Epithelial cell of prostate (primary cell): ENCODE data around the gene POU2AF1.
"Not testable (repeated sequence)": the region's sequence is repeated elsewhere in the genome, so short reads cannot be mapped to it uniquely, and the experiment has no call there.

Experiments used
- DNase-seq: peaks from one replicate; pipeline ENCODE4 v3.0.0-alpha.2; 2011; ENCODE audit warnings: low read depth, low spot score
- H3K27ac ChIP-seq: fragments of 450-650 bp; 2 replicates; pipeline ENCODE4 v1.5.1; 2017; ENCODE audit warnings: mild to moderate bottlenecking

Gene POU2AF1

GRCh38 chr11:111410951-111411350, 31.9 kb upstream of the POU2AF1 start:
- no peak for DNase-seq
- no peak overlapping the region for H3K27ac ChIP-seq

DNA sequence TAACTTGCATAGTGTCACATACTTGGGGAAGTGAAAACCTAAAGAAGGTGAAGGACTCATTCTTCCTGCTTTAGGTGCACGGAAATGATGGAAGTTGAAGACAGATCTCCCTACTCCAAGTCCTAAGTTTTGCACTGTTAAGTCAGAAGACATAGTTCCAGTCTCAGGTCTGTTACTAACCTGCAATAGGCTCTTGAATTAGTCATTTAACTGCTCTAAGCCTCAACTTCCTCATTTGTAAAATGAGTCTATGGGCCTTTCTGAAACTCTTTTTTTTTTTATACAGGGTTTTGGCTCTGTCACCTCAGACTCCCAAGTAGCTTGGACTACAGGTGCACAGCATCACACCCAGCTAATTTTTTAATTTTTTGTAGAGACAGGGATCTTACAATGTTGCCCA, 30.8 kb upstream of the POU2AF1 start:
- H3K27ac ChIP-seq = no peak overlapping the region
- DNase-seq = no peak

DNA sequence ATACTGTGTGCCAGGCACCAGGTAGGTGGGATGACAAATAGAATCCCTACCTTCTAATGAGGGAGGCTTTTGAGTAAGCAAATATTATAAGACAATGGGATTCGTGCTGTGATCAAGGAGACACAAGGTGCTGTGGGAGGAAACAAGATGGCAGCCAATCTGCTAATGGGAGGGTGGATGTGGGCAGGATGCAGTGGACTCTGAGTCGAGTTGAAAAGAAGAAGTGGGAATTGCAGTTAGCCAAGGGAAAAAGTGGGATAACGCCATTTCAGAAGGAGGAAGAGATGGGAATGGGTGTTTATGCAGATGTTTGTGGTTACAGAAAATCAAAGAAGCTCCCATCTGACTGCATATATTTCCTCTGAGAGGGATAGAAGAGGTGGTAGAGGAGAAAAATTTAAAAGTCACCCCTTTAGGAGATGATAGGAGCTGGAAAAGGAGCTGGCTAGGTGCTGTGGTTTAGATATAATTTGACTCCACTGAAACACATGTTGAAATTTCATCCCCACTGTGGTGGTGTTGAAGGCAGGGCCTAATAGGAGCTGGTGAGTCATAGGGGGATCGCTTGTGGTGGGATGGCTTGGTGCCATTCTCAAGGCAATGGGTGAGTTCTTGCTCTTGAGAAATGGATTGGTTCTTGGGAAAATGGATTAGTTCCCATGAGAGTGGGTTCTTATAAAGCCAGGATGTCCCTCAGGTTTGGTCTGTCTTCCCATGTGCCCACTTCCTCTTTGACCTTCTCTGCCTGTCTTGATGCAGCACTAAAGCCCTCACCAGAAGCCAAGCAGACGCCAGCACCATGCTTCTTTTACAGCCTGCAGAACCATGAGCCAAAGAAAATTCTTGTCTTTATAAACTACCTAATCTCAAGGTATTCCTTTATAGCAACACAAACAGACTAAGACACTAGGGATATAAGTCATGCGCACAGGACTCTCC, 30.0 kb upstream of the POU2AF1 start:
- H3K27ac ChIP-seq = no peak overlapping the region
- DNase-seq = no peak

DNA sequence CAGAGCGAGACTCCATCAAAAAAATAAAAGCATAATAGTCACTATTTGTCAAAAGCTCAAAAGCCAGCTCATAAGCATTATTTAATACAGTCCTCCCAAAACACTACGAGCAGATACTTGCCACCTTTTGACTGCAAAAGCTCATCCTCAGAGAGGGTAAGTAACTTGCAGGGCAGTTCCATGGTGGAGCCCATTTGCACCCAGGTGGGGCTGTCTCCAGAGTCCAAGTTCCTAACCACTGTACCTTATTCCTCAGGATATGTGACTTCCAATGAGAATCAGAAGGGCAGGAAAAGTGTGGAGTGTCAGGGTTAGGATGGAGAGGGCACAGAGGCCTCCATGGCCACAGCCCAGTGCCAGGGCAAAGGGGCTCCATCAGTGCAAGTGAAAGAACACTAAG, 28.6 kb upstream of the POU2AF1 start:
- H3K27ac ChIP-seq = no peak overlapping the region
- DNase-seq = no peak

GRCh38 chr11:111406589-111406988, 27.5 kb upstream of the POU2AF1 start:
- H3K27ac ChIP-seq = no peak overlapping the region
- DNase-seq = no peak

GRCh38 chr11:111406091-111406490, 27.0 kb upstream of the POU2AF1 start:
- no peak for DNase-seq
- no peak overlapping the region for H3K27ac ChIP-seq

GRCh38 chr11:111405551-111405950, 26.5 kb upstream of the POU2AF1 start:
- H3K27ac ChIP-seq = no peak overlapping the region
- DNase-seq = no peak

GRCh38 chr11:111403051-111403726, 24.1 kb upstream of the POU2AF1 start:
- H3K27ac ChIP-seq = no peak overlapping the region
- DNase-seq = no peak

GRCh38 chr11:111402411-111402810, 23.3 kb upstream of the POU2AF1 start:
- DNase-seq = no peak
- H3K27ac ChIP-seq = no peak overlapping the region

DNA sequence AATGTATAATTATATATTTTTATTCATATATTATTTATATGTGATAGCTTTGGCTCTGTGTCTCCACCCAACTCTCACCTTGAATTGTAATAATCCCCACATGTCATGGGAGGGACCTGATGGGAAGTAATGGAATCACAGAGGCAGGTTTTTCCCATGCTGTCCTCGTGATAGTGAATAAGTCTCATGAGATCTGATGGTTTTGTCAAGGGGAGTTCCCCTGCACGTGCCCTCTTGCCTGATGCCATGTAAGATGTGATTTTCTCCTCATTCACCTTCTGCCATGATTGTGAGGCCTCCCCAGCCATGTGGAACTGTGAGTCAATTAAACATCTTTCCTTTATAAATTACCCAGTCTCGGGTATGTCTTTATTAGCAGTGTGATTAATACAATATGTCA, 22.9 kb upstream of the POU2AF1 start:
- DNase-seq, H3K27ac ChIP-seq: not testable (repeated sequence)

- no peak overlapping the region for H3K27ac ChIP-seq
- DNase-seq = no peak
These were observed 21.5 kb upstream of the POU2AF1 start for GRCh38 chr11:111400595-111400994.

DNA sequence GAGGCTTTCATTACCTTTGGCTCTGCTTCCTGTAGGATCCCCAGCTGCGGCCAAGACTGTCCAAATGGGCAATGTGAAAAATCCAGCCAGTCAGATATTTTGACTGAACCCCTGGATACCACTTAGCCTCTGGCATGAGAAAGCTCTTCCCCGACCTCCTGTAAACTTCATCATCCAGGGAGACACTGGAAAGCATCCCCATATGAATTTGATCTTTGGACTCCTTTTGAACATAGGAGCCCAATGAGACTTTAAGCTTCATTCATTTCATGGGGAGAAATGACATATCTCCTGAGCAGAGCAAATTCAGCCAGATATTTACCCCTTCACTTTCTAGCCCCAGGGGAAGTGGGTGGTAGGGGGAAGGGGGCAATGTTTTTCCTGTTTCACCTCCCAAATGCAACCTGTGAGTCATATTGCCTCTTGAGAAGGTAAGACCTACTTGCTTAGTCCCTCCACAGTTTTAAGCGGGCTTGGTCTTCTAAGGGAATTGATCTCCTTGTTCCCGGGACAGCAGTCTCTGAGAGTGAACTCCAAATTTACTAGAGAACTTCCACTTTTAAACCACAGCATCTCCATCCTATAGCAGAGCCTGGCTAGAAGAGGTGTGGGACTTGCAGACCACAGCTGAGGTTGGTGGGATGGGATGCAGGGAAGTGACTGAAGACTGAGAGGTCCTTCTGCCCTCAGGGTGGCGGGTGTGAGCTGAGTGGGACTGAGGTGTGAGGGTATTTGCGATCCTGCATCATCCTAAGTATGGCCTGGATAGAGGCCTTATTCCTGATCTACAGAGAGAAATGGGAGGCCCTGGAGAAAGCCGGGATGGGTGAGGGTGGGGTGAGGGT, 20.3 kb upstream of the POU2AF1 start:
- H3K27ac ChIP-seq = no peak overlapping the region
- DNase-seq = no peak

GRCh38 chr11:111397034-111397433, 18.0 kb upstream of the POU2AF1 start:
- H3K27ac ChIP-seq = no peak overlapping the region
- DNase-seq = no peak

DNA sequence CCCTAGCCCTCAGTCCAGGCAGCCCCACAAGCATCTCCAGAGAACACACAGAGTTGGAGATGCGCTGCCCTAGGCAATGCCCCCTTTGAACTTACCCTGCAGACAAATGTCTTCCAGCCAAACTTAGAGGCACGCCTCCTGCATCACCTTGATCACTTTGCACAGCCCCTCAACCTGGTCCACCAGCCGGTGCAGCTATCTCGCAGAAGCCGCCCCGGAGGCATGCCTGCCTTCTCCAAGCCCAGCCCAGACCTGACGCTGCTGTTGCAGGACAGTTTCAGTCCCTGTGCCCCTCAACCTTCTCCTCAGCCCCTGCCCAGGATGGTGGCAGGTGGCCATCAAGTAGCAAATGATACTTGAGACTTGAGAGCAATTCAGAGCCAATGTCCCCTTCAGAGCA, 16.7 kb upstream of the POU2AF1 start:
- H3K27ac ChIP-seq = no peak overlapping the region
- no peak for DNase-seq

- no peak for DNase-seq
- H3K27ac ChIP-seq = no peak overlapping the region
These were observed 16.0 kb upstream of the POU2AF1 start for GRCh38 chr11:111395081-111395480.

DNA sequence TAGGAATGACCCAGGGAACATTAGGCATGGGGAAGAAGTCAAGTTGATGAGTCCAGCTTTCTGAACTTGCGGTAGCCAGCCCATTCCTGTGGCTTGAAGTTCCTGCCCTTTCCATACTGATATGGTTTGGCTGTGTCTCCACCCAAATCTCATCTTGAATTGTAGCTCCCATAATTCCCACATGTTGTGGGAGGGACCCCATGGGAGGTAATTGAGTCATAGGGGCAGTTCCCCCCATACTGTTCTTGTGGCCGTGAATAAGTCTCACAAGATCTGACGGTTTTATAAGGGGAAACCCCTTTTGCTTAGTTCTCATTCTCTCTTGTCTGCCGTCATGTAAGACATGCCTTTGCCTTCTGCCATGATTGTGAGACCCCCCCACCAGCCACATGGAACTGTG, 15.1 kb upstream of the POU2AF1 start:
- DNase-seq, H3K27ac ChIP-seq: not testable (repeated sequence)

GRCh38 chr11:111393585-111393984, 14.5 kb upstream of the POU2AF1 start:
- DNase-seq = no peak
- no peak overlapping the region for H3K27ac ChIP-seq

DNA sequence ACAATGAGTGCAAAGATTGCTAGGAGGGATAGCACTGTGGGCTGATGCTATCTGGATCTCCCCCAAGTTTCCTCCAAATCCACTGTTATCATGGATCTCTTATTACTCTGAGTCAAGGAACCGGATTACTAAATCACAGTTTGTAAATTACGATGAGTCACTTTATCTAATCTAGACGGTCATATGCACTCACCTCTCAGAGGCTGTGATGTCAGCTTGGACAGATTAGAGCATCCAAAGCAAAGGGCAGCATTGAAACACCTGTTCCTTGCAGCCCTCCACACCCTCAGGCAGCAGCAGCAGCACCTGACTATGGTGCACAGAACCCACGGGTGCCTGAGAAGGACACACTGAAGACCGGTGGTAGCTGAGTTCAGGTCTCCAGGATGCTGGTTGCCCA, 14.0 kb upstream of the POU2AF1 start:
- DNase-seq = no peak
- H3K27ac ChIP-seq = no peak overlapping the region

- H3K27ac ChIP-seq = no peak overlapping the region
- no peak for DNase-seq
These were observed 13.5 kb upstream of the POU2AF1 start for GRCh38 chr11:111392552-111392951.

DNA sequence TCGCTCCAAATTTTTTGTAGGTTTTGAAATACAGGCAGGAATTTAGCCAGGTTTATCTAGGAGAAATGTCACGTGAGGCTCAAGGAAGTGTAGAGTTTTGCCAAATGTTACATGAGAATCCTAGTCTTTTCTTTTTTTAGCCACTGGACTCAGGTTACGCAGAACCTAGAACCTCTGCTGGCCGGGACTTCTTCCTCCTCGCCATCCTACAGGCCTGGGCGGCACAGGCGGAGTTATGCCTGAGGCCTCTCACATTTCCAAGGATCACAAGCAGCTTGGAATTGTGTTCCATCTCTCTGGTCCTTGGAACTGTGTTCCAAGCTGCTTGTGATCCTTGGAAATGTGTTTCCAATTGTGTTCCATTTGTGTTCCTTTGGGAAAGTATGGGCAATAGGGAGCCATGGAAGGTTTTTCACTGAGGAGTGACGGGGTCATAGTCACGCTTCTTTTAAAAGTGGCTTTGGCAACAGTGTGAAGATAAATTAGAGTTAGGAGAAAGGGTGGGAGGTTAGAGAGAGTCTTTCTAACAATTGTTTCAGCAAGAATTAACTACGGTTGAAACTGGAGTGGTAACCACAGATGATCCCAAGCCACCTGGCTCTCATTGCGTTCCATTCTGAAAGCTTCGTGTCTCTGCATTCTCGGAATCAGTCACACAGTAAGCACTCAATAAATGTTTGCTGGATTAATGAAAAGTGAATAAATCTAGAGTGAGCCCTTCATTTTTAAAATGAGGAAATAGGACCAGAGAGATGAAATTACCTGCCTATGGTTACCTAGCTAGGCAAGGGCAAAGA, 12.5 kb upstream of the POU2AF1 start:
- no peak overlapping the region for H3K27ac ChIP-seq
- DNase-seq = no peak
